ENCODE data around the gene COL4A2. TPM values are rescaled to one million over a fixed set of nuclear protein-coding genes. Genes with fewer than 3 reads are reported as not detected.
A peak's percentile ranks its signal among the peaks of the same experiment; 100 is the strongest.
"Not testable (repeated sequence)": the region's sequence is repeated elsewhere in the genome, so short reads cannot be mapped to it uniquely, and the experiment has no call there.

The COL4A2 gene
- total RNA-seq, 1 donor from 2014 or later: 511 TPM

DNA sequence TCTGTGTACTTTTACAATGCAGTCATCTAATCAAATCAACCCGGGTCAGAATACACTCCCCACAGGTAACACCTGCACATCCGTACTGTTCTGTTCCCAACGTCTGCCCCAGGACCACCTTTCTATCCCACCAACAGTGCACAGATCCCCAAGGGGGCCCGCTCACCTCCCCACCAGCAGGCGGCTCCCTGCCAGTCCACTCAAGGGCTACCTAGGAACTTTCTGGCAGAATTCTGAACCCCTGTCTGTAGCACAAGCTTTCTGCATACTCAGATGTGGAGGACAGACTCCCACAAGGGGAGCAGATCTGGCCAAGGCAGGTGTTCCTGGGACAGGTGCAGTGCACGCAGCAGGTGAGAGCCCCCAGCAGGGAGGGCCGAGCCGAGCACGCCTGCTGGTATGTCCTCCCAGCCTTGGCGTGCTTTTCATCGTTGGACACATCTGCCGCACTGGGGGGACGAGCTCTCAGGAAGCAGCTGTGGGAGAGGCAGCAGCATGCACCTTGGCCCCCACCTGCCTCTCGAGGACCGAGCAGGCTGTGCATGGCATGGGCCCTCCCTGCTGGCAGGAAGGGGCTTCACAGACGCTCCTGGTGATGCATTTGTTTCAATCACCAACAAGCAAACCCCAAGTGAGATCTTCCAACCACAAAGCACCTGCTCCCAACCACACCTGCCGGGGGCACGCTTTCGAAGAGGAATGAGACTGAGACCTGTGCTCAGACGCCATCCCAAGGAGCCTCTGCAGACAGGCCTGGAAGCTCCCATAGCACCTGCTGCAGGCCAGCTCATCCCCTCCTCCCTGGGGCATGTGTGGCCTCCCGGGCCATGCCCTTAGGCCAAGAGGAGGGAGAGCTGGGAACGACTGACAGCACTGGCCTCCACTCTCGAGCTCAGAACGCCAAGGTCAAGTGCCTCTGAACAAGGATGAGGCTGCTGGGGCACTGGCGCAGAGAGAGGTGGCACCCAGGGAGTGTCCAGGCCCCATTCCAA, 218.5 kb downstream of the COL4A2 start:
- peaks cover 0 to 5% (median 3%) of the 10 kb centered on the region in 3 donors for H3K36me3 ChIP-seq (ENCODE audit: control insufficient read depth in 3 of 3, insufficient read depth in 3 of 3, low read length in 3 of 3)
- no peak overlapping the region for H3K27ac ChIP-seq (ENCODE audit: low read depth, low read length)
- peaks cover 10 to 57% (median 55%) of the 10 kb centered on the region in 3 donors for H3K4me1 ChIP-seq (ENCODE audit: control insufficient read depth in 3 of 3, insufficient read depth in 3 of 3, low read length in 3 of 3)
- no peaks in the 10 kb centered on the region for H3K27me3 ChIP-seq (ENCODE audit: control insufficient read depth in 3 of 3, insufficient read depth in 3 of 3, low read length in 3 of 3)
- no peaks in the 10 kb centered on the region for H3K9me3 ChIP-seq (ENCODE audit: control insufficient read depth in 3 of 3, low read length in 3 of 3)
- peak overlapping the region in 1 of 3 donors; percentile 76 for H3K9ac ChIP-seq (ENCODE audit: low read depth in 1 of 3, low read length in 3 of 3)
- no peak overlapping the region for H3K4me3 ChIP-seq (ENCODE audit: low read length in 3 of 3)

DNA sequence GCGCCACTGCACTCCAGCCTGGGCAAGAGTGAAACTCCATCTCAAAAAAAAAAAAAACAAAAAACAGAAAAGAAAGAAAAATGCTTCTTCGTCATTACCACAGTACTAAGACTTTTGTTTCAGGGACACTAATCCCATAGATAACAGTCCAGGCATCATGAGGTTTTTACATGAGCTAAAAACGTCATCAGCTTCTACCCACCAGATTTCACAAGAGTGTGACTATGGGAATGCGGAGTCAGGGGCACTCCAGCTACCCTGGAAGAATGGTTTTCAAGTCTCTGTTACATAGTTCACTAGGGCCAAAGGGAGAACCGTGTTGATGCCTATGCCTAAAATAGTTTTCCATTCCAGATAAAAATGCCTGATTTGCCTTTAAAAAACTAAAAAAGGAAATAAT, 221.3 kb downstream of the COL4A2 start:
- no peaks in the 10 kb centered on the region for H3K9me3 ChIP-seq (ENCODE audit: control insufficient read depth in 3 of 3, low read length in 3 of 3)
- H3K36me3 ChIP-seq (ENCODE audit: control insufficient read depth in 3 of 3, insufficient read depth in 3 of 3, low read length in 3 of 3): peaks cover 0 to 3% (median 2%) of the 10 kb centered on the region in 3 donors
- H3K4me3 ChIP-seq (ENCODE audit: low read length in 3 of 3): no peak overlapping the region
- no peak overlapping the region for H3K27ac ChIP-seq (ENCODE audit: low read depth, low read length)
- H3K4me1 ChIP-seq (ENCODE audit: control insufficient read depth in 3 of 3, insufficient read depth in 3 of 3, low read length in 3 of 3): peaks cover 6 to 45% (median 44%) of the 10 kb centered on the region in 3 donors
- H3K9ac ChIP-seq (ENCODE audit: low read depth in 1 of 3, low read length in 3 of 3): no peak overlapping the region
- no peaks in the 10 kb centered on the region for H3K27me3 ChIP-seq (ENCODE audit: control insufficient read depth in 3 of 3, insufficient read depth in 3 of 3, low read length in 3 of 3)

DNA sequence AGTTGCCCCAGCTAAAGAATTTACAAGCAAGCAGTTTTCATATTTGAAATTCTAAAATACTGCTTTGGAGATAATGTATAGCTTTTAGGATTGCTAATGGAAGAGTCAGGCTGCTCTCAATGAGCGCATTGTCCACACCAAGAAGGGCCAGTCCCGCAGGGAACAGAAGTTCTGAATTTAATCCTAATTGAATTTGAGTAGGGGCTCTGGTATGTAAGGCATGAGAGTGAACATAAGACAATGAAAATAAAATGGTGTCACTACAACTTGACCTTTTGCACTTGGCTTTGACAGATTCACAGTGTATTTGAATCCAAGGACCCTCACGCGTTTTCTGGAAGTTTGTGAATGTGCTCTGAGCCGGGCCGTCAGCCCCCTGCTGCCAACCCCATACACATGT, 221.8 kb downstream of the COL4A2 start:
- no peaks in the 10 kb centered on the region for H3K27me3 ChIP-seq (ENCODE audit: control insufficient read depth in 3 of 3, insufficient read depth in 3 of 3, low read length in 3 of 3)
- H3K4me1 ChIP-seq (ENCODE audit: control insufficient read depth in 3 of 3, insufficient read depth in 3 of 3, low read length in 3 of 3): peaks cover 6 to 41% (median 39%) of the 10 kb centered on the region in 3 donors
- no peaks in the 10 kb centered on the region for H3K36me3 ChIP-seq (ENCODE audit: control insufficient read depth in 3 of 3, insufficient read depth in 3 of 3, low read length in 3 of 3)
- H3K9me3 ChIP-seq (ENCODE audit: control insufficient read depth in 3 of 3, low read length in 3 of 3): no peaks in the 10 kb centered on the region
- H3K4me3 ChIP-seq (ENCODE audit: low read length in 3 of 3): no peak overlapping the region
- peak overlapping the region; percentile 1 for H3K27ac ChIP-seq (ENCODE audit: low read depth, low read length)
- no peak overlapping the region for H3K9ac ChIP-seq (ENCODE audit: low read depth in 1 of 3, low read length in 3 of 3)

DNA sequence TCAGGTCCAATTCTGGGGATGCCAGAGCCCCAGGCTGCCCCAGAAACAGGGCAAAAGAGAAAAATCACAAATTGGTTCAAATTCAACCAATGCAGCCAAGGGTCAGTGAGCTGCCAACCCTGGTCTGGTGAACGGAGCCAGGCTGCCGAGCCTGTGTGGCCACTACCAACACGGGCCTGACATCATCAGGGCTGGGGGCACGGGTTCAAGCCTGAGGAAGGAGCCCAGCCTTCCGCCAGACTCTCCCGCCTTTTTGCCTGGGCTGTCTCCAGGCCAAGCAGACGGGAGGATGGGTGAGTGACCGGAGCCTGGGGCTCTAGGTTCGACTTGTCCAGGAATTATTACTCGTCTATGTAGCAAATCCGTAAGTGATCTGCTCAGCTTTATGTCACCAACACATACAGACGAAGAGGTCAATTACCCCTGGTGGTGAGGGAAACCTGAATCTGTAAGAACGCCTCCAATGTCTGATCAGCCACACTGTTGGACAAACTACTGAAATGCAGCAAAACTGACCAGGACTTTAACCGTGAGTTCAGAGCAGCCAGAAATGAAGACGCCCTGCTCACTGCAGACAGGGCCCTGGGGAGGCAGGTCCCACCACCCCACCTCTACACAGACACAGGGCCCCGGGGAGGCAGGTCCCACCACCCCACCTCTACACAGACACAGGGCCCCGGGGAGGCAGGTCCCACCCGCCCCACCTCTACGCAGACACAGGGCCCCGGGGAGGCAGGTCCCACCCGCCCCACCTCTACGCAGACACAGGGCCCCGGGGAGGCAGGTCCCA, 222.6 kb downstream of the COL4A2 start:
- H3K4me3 ChIP-seq (ENCODE audit: low read length in 3 of 3): no peak overlapping the region
- no peak overlapping the region for H3K9ac ChIP-seq (ENCODE audit: low read depth in 1 of 3, low read length in 3 of 3)
- no peaks in the 10 kb centered on the region for H3K27me3 ChIP-seq (ENCODE audit: control insufficient read depth in 3 of 3, insufficient read depth in 3 of 3, low read length in 3 of 3)
- no peak overlapping the region for H3K27ac ChIP-seq (ENCODE audit: low read depth, low read length)
- no peaks in the 10 kb centered on the region for H3K9me3 ChIP-seq (ENCODE audit: control insufficient read depth in 3 of 3, low read length in 3 of 3)
- peaks cover 0 to 37% (median 31%) of the 10 kb centered on the region in 3 donors for H3K4me1 ChIP-seq (ENCODE audit: control insufficient read depth in 3 of 3, insufficient read depth in 3 of 3, low read length in 3 of 3)
- no peaks in the 10 kb centered on the region for H3K36me3 ChIP-seq (ENCODE audit: control insufficient read depth in 3 of 3, insufficient read depth in 3 of 3, low read length in 3 of 3)

DNA sequence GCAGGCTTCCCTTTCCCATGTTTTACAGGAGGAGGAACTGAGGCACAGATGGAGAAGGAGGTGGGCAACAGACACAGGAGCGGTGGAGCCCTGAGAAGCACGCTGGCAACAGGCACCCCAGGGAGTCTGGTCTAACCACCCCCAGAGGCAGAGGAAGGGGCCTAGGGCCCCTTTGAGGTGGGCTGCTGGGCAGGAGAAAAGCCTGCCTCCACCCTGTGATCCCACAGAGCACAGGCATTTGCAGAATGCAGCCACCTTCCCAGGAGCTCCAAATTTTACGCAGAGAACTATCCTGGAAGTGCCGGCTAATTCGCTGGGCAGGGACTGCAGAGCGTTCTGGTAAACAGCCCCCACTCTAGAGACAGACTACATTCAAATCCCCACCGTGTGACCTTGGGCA, 224.0 kb downstream of the COL4A2 start:
- Histone ChIP-seq H3K36me3 (ENCODE audit: control insufficient read depth in 3 of 3, insufficient read depth in 3 of 3, low read length in 3 of 3) (no peaks in the 10 kb centered on the region), H3K27ac (ENCODE audit: low read depth, low read length) (no peak overlapping the region), H3K9ac (ENCODE audit: low read depth in 1 of 3, low read length in 3 of 3) (no peak overlapping the region), H3K9me3 (ENCODE audit: control insufficient read depth in 3 of 3, low read length in 3 of 3) (no peaks in the 10 kb centered on the region), H3K27me3 (ENCODE audit: control insufficient read depth in 3 of 3, insufficient read depth in 3 of 3, low read length in 3 of 3) (no peaks in the 10 kb centered on the region), H3K4me1 (ENCODE audit: control insufficient read depth in 3 of 3, insufficient read depth in 3 of 3, low read length in 3 of 3) (peaks cover 0 to 24% (median 17%) of the 10 kb centered on the region in 3 donors), H3K4me3 (ENCODE audit: low read length in 3 of 3) (no peak overlapping the region)

DNA sequence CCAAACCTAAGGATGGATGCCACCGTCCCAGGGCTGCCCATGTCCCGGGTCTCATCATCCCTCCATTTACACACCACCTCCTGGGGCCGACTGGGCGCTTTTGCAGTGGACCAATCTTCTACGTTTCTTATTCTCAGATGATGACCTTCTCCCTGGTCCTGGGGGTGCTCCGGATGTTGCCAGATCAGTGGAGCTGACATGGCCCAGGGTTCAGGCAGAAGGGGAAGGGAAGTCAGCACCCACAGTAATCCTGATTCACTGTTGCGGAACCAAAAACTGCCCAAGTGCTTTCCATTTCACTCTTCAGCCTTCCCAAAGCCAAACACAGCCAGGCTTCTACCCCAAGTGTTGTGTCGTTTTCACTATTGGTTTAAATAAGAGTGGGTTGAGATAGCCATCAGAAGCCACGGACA, 224.6 kb downstream of the COL4A2 start:
- Histone ChIP-seq H3K27ac (ENCODE audit: low read depth, low read length) (no peak overlapping the region), H3K9me3 (ENCODE audit: control insufficient read depth in 3 of 3, low read length in 3 of 3) (no peaks in the 10 kb centered on the region), H3K9ac (ENCODE audit: low read depth in 1 of 3, low read length in 3 of 3) (no peak overlapping the region)

DNA sequence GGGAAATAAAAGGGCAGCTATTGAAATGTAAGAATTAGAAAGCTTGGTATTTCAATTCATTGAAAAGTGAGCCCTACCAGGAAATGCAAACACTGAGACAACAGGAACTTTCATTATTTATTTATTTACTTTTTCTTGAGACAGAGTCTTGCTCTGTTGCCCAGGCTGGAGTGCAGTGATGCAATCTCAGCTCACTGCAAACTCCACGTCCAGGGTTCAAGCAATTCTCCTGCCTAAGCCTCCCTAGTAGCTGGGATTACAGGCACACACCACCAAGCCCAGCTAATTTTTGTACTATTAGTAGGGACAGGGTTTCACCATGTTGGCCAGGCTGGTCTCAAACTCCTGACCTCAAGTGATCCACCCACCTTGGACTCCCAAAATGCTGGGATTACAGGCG, 225.2 kb downstream of the COL4A2 start:
- not testable (repeated sequence) for H3K27me3 ChIP-seq (ENCODE audit: control insufficient read depth in 3 of 3, insufficient read depth in 3 of 3, low read length in 3 of 3); H3K9me3 ChIP-seq (ENCODE audit: control insufficient read depth in 3 of 3, low read length in 3 of 3); H3K27ac ChIP-seq (ENCODE audit: low read depth, low read length); H3K36me3 ChIP-seq (ENCODE audit: control insufficient read depth in 3 of 3, insufficient read depth in 3 of 3, low read length in 3 of 3); H3K9ac ChIP-seq (ENCODE audit: low read depth in 1 of 3, low read length in 3 of 3); H3K4me3 ChIP-seq (ENCODE audit: low read length in 3 of 3)
- peaks cover 0 to 13% (median 6%) of the 10 kb centered on the region in 3 donors for H3K4me1 ChIP-seq (ENCODE audit: control insufficient read depth in 3 of 3, insufficient read depth in 3 of 3, low read length in 3 of 3)

More for the DNA sequence above, 224.6 kb downstream of the COL4A2 start:
- Histone ChIP-seq H3K36me3 (ENCODE audit: control insufficient read depth in 3 of 3, insufficient read depth in 3 of 3, low read length in 3 of 3) (no peaks in the 10 kb centered on the region), H3K4me1 (ENCODE audit: control insufficient read depth in 3 of 3, insufficient read depth in 3 of 3, low read length in 3 of 3) (peaks cover 0 to 18% (median 12%) of the 10 kb centered on the region in 3 donors), H3K4me3 (ENCODE audit: low read length in 3 of 3) (no peak overlapping the region), H3K27me3 (ENCODE audit: control insufficient read depth in 3 of 3, insufficient read depth in 3 of 3, low read length in 3 of 3) (no peaks in the 10 kb centered on the region)

DNA sequence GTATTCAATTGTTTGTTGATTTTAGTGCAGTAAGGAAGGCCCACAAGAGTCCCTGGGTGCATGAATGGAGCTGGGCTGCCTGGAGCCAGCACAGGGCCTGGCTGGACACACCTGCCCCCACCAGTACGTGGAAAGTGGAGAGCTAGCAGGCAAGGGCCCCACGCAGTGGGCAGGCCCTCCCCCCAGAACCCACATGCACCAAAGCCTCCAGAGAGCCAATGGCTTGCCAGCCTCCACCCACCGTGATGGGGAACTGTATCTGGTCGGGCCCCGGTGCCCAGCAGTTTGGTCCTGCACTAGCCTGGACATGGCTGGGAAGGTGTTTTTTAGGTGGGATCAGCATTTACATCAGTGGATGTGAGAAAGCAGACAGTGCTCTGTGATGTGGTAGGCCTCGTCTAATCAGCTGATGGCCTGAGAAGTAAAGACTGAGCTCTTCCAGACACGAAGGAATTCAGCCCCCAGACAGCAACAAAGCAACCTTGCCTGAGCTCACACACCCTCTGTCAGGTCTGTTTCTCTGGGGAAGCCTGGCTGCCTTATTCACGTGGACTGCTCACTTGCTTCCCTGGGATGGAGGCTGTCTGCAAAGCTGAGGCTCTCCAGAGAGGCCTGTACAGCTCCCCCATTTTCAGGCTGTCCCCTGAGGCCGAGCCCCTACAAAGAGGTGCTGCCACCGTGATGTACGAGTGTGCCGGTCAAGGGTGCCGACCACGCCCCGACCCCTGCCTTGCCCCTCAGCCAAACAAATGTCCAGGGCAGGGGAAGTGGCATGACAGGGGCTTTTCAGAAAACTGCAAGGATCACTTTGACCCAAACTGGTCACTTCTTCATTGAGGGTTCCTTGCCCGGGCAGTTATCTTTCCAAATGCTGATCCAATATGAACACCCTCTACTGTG, 226.9 kb downstream of the COL4A2 start:
- peaks cover 4 to 10% (median 5%) of the 10 kb centered on the region in 3 donors for H3K4me1 ChIP-seq (ENCODE audit: control insufficient read depth in 3 of 3, insufficient read depth in 3 of 3, low read length in 3 of 3)
- H3K27ac ChIP-seq (ENCODE audit: low read depth, low read length): no peak overlapping the region

DNA sequence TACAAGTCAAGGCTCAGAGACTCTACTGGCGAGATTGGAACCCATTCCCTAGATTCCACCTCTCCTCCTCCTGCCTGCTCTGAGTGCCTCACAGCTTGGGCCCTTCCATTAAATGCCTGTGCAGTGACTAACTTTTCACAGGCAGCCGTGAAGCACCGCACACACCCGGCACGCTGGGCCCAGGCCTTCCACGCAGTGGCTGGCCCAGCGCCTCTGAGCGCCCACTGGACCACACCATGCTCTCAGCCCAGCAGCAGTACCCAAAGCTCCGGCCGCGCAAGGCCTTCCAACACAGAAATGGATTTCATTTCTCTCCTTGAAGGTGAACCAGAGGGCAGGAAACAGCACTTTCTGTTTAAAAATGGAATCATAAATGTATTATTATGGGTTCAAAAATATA, 228.4 kb downstream of the COL4A2 start:
- Histone ChIP-seq H3K4me1 (ENCODE audit: control insufficient read depth in 3 of 3, insufficient read depth in 3 of 3, low read length in 3 of 3) (peaks cover 4 to 10% (median 5%) of the 10 kb centered on the region in 3 donors), H3K9me3 (ENCODE audit: control insufficient read depth in 3 of 3, low read length in 3 of 3) (no peaks in the 10 kb centered on the region), H3K9ac (ENCODE audit: low read depth in 1 of 3, low read length in 3 of 3) (no peak overlapping the region), H3K27me3 (ENCODE audit: control insufficient read depth in 3 of 3, insufficient read depth in 3 of 3, low read length in 3 of 3) (no peaks in the 10 kb centered on the region), H3K27ac (ENCODE audit: low read depth, low read length) (peak overlapping the region; percentile 54), H3K4me3 (ENCODE audit: low read length in 3 of 3) (no peak overlapping the region), H3K36me3 (ENCODE audit: control insufficient read depth in 3 of 3, insufficient read depth in 3 of 3, low read length in 3 of 3) (no peaks in the 10 kb centered on the region)

More for the DNA sequence above, 226.9 kb downstream of the COL4A2 start:
- H3K9me3 ChIP-seq (ENCODE audit: control insufficient read depth in 3 of 3, low read length in 3 of 3): no peaks in the 10 kb centered on the region
- no peak overlapping the region for H3K4me3 ChIP-seq (ENCODE audit: low read length in 3 of 3)
- no peaks in the 10 kb centered on the region for H3K27me3 ChIP-seq (ENCODE audit: control insufficient read depth in 3 of 3, insufficient read depth in 3 of 3, low read length in 3 of 3)
- H3K9ac ChIP-seq (ENCODE audit: low read depth in 1 of 3, low read length in 3 of 3): no peak overlapping the region
- no peaks in the 10 kb centered on the region for H3K36me3 ChIP-seq (ENCODE audit: control insufficient read depth in 3 of 3, insufficient read depth in 3 of 3, low read length in 3 of 3)

Measured in skeletal muscle tissue (tissue), 4 donors.